RPMI8226 (cell line): ENCODE results near the gene CEP128.

Source experiments
- DNase-seq: peaks from one replicate; pipeline ENCODE4 v3.0.0-alpha.2; 2015

Gene CEP128

GRCh38 chr14:80658155-80658554 lies 283.4 kb downstream of the CEP128 start:
- no peak for DNase-seq

GRCh38 chr14:80653956-80654355 lies 287.6 kb downstream of the CEP128 start:
- no peak for DNase-seq

- DNase-seq, result no peak
Measured at GRCh38 chr14:80645667-80646413, 295.7 kb downstream of the CEP128 start.

- no peak for DNase-seq
Measured at GRCh38 chr14:80644826-80645225, 296.7 kb downstream of the CEP128 start.

- no peak for DNase-seq
Measured at GRCh38 chr14:80638620-80639515, 302.7 kb downstream of the CEP128 start.

GRCh38 chr14:80637756-80638619 lies 303.6 kb downstream of the CEP128 start:
- DNase-seq, result no peak

- no peak for DNase-seq
Measured at GRCh38 chr14:80636071-80636470, 305.5 kb downstream of the CEP128 start.

- no peak for DNase-seq
Measured at GRCh38 chr14:80634106-80634758, 307.3 kb downstream of the CEP128 start.

GRCh38 chr14:80629606-80630005 lies 311.9 kb downstream of the CEP128 start:
- DNase-seq, result no peak

GRCh38 chr14:80628547-80628946 lies 313.0 kb downstream of the CEP128 start:
- DNase-seq, result no peak

GRCh38 chr14:80627745-80628144 lies 313.8 kb downstream of the CEP128 start:
- no peak for DNase-seq

GRCh38 chr14:80624581-80624980 lies 317.0 kb downstream of the CEP128 start:
- no peak for DNase-seq

- no peak for DNase-seq
Measured at GRCh38 chr14:80621701-80622100, 319.8 kb downstream of the CEP128 start.

- no peak for DNase-seq
Measured at GRCh38 chr14:80620434-80620833, 321.1 kb downstream of the CEP128 start.

GRCh38 chr14:80618751-80619329 lies 322.7 kb downstream of the CEP128 start:
- no peak for DNase-seq

- no peak for DNase-seq
Measured at GRCh38 chr14:80615831-80616230, 325.7 kb downstream of the CEP128 start.

GRCh38 chr14:80609055-80609454 lies 332.5 kb downstream of the CEP128 start:
- DNase-seq, result no peak

GRCh38 chr14:80608563-80608962 lies 333.0 kb downstream of the CEP128 start:
- DNase-seq, result no peak

GRCh38 chr14:80607430-80608190 lies 333.9 kb downstream of the CEP128 start:
- DNase-seq, result no peak

- no peak for DNase-seq
Measured at GRCh38 chr14:80606347-80606772, 335.2 kb downstream of the CEP128 start.

GRCh38 chr14:80605536-80605935 lies 336.0 kb downstream of the CEP128 start:
- DNase-seq, result no peak
